Ecto neural progenitor cell (in vitro differentiated cells): Measurements from ENCODE around the gene EGFLAM.

ENCODE experiments used
- DNase-seq: peaks from one replicate; pipeline ENCODE4 v3.0.0-alpha.2; 2018; ENCODE audit warnings: low spot score

EGFLAM gene

DNA sequence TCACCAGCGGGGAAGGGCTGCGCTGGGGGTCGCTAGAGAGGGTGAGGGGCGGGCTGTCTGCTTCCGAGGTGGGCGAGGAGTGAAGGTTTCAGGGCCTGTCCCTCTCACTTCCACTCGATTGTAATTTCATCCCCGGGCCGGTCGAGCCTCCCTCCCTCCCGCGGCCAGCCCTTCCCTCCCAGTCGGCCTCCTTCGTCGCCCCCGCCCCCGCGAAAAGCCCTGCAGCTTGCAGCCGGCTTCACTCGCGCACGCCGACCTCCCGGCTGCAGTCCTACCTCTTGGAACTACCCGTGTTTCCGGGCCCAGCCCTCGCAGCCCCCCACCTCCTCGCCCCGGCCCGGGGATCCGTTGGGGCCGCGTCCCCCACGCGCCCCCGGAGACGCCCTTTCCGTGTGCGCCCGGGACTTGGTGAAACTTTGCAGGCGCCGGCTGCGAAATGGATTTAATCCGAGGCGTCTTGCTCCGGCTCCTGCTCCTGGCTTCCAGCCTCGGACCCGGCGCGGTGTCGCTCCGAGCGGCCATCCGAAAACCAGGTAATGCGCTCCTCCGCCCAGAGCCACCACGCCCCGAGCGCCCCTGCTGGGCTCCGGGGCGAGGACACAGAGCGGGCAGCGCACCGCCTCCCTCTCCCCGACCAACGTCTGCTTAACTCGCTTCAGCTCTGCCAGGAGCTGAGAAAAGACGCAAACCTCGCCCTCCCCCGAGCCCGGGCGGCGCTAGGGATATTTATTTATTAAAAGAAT lies at the start of gene EGFLAM:
Gene EGFLAM (plus strand): TSS at position 241 of the 743 bp plus-strand sequence. CDS start 196 bp downstream, at position 437.
- peak; percentile 87 for DNase-seq

DNA sequence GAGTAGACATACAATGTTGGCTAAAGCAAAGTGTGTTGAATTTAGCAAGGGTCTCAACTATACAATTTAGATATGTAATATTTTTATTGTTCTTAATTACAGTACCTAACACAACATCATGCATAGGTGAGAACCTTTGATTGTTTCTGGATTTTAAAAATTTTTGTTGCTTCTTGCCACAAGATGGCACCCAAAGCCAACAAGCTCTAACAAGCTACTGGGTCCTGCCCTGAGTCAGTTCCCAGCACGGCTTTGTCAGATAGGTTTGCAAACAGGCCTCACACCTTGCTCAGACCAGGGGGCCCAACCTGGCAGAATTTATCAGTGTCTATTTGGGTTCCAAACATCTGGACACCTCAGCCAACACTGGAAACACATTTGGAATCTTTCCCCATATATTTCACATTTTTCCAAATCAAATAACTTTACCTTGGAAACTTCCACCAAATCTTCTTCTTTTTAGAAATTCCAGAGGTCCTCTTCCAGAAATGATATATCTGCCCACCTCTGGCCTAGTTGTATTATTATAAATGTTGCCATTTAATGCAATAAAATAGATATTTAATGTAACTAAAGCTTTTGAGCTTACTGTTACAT lies 49.5 kb upstream of the EGFLAM start:
- DNase-seq: no peak

DNA sequence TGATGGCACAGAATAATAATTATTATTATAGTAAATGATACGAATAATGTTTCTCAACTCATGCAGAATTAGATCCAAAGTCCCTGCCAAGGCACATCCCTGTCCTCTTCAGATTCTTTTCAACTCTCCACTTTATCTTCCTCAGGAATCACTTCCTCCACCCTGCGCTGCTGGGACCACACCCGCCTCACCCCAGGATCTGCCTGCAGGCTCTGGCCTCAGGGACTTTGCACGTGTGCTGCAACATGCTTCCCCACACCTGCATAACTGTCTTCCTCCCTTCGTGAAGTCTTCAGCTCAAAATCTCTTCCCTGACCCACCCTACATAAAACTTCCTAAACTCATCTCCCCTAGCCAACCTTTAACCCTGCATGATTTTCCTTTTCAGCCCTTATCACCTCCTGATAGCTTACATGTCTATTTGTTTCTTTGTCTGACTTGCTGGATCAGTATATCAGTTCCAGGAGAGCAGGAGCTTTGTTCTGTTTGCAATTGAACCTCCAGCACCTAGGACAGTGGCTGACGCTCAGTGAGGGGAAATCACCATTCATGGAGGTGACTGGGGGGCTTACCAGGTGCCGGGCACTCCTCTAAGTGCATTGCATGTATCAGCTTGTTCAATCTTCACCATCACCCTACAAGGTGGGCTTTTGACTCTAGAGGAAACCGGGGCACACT lies 47.5 kb upstream of the EGFLAM start:
- DNase-seq: no peak

DNA sequence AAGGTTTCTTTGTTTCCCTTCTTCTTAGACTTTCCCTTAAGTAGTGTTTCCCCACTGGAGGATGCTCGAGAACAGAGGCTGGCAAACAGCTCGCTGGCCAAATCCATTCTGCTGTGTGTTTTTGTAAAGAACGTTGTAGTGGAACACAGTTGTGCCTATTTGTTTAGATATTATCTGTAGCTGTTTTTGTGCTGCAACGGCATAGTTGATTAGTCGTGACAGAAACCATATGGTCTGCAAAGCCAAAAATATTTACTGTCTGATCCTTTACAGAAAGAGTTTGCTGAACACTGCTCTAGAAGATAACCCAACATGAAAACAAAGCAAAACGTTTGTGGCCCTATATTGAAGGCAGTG lies 47.0 kb upstream of the EGFLAM start:
- DNase-seq: no peak

DNA sequence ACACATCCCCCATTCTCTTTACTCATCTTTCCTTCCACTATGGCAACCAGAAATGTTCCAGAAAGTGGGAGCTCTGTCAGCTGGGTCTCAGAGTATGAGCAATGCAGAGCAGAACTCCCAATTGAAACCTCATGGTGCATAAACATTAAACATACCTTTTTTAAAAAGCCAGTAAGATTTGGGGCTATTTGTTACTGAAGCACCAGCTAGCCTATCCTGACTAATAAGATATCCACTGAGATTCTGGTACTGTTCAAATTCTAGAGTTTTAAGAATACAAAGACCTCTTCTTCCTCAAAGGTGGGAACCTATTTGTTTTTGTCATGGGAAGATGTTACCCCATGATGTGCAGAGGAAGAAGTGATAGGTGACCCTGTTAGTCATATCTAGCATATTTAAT lies 46.1 kb upstream of the EGFLAM start:
- no peak for DNase-seq

DNA sequence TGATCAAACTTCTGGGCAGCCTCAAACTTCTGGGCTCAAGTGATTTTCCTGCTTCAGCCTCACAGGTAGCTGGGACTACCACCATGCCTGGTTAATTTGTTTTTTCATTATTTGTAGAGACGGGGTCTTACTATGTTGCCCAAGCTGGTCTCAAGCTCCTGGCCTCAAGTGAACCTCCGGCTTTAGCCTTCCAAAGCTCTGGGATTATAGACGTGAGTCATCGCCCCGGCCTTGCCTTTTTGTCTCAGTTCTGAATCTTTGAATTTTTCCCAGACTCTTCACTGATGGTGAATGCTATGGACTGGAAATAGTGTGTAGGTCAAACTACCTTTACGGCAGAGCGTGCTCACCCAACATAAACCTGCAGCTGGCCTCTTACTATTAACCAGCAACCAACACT lies 32.3 kb upstream of the EGFLAM start:
- DNase-seq: no peak

DNA sequence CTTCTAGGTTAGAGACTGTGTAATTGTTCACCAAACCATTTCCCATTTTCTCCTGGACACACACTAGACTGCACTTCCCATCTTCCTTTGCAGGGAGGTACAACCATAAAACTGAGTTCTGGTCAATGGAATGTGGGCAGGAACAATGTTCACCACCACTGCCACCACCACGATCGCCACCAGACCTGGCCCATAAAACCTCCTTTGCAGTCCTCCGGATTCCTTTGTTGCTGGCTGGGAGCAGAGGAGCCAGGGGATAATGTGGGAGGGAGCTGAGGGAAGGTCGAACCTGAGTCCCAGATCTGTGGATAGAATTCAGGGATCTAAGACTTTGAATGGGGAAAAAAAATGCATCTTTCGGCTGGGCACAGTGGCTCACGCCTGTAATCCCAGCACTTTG lies 29.4 kb upstream of the EGFLAM start:
- DNase-seq: no peak

DNA sequence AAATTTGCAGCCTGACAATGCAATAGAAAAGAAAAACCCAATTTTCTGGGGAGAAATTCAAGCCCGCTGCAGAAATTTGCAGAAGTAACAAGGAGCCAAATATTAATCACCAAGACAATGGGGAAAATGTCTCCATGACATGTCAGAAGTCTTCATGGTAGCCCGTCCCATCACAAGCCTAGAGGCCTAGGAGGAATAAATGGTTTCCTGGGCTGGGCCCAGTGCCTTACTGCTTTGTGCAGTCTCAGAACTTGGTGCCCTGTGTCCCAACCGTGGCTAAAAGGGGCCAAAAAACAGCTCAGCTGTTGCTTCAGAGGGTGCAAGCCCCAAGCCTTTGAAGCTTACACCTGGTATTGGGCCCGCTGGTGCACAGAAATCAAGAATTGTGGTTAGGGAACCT lies 23.6 kb upstream of the EGFLAM start:
- no peak for DNase-seq

DNA sequence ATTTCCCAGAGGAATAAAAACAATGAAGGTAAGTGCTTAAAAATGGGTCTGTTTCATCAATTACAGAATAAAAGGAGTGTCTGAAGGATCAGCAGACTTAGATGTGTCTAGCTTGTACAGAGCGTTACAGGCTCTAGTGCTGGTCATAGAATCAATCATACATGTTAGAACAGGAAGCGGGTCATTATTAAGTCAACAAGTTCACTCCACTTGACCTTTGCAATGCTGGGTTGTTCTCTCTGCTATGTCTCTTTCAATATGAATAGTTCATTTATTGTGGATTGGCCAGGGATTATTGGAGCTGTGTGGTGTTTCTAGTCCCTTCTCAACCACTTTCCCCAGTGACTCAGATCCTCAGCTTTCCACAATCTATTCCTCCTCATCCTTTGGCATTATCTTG lies 20.7 kb upstream of the EGFLAM start:
- no peak for DNase-seq

DNA sequence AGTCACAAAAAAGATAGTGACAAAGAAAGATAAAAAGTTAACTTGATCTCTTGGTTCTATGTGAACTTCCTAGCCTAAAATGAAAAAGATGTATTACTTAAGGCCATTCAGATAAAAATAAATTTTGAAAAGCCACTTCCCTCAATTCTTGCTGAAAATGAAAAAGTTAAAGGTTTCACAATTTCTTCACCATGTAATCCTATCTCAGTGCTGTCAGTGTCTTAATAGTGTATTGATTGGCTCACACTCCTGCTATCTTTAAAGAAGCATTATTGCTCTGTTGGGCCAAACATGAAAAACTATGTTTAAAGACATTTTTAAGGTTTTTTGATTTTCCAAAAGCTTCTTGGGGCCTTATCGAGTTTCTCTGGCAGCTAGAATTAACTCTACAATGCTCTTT lies 18.1 kb upstream of the EGFLAM start:
- no peak for DNase-seq

DNA sequence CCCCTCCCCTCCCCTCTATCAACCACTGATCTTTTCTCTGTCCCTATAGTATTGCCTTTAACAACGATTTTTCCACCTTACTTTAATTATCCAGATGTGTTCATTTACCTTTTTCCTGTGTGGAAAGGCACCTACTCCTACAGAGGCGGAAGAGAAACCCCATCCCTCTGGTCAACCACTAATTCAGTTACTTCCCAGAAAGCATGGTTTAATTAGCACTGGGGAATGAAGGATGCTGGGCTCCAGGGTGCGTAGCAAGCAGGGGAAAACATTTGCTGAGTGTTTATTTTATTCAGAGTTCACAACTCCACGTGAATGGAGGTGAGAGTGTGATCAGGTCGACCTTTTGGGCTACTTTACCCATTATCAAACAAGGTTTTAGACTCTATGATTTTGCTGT lies 16.7 kb upstream of the EGFLAM start:
- DNase-seq: no peak

DNA sequence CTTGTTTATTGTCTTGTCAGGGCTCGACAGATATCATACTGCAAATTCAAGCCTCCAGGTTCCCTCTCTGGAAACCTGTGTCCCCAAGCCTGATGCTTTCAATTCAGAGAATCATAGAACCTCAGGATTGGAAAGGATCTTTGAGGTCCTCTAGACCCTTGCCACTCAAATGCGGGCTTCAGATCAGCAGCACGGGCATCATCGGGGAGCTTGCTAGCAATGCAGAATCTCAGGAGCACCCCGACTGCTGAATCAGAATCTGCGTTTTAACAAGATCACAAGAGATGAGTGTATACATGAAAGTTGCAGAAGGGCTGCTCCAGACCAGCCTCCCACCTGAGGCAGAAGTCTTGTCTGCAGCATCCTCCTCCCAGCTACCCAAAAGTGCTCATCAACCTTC lies 13.1 kb upstream of the EGFLAM start:
- DNase-seq: no peak

DNA sequence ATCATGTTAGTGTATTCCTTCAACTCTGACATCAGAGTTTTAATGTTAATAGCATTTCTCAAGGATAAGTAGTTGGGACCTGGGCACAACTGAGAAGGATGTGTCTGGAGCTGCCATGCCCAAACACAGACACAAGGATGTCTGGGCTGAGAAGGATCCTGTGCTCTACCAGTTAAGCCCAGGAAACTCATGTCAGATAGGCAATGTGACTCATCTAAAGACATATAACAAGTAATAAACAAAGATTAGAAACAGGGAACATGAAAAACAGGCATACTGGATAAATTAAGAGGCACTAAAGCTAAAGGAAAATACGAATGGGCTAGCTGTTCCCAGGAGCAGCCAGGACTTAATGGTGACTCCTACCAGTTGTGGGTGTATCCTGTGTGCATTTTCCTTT lies 9.1 kb upstream of the EGFLAM start:
- no peak for DNase-seq

DNA sequence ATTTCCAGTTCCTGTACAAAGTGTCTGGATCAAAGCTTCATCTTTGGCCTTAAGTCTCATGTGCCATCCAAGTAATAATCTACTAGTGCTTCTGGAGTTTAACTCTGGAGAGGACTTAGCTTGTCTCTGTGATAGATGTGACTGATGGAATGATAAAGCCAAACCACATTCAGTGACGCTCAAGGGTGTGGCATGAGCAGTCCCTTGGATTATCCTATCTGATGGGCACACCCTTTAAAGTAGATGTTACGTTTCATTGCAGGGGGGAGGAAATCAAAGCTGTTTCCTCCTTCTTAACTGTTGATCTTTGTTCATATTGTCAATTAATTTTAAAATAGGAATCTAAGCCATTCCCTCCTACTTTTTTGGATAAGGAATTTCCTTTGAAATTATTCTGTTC lies 8.5 kb upstream of the EGFLAM start:
- no peak for DNase-seq

DNA sequence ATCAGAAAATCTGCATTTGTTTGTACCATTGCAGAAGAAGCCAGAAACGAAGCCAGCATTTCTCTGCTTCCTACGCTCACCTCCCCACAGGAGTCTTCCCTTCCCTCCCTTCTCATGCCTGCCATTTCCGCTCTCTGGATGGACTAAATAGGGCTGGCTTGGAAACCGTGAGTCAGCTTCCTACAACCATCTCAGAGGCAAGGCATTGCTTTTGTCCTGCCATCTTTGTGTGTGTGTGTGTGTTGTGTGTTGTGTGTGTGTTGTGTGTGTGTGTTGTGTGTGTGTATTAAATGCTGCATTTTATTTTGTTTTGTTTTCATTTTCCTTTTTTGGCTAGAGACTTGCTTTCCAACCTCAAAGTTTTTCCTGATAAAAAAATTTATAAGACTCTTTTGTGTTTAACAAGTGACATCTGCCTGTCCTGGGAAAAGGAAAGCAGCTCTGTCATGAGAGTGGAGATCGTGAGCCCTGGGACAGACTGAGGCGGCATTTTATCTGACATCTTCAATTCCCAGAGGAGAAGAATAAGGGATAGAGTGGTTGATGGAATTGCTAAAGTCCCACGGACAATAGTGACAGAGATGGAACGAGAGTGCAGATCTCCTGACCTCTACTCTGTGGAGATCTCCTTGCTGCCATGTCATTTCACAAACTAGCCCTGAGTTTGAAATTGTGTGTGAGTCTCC lies 7.5 kb upstream of the EGFLAM start:
- no peak for DNase-seq

DNA sequence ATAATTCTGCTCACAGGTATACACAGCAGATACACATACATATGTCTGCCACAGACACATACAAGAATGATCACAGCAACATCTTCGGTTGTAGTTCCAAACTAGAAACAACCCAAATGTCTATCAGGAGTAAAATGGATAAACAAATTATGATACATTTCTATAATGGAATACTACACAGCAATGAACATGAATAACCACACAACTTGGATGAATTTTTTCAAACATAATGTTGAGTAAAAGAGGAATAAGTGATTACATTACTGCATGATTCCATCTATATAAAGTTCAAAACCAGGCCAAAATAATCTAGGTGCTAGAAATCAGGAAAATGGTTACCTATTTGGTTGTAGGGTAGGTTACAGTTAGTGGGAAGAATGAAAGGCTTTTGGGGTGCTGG lies 4.6 kb upstream of the EGFLAM start:
- no peak for DNase-seq

DNA sequence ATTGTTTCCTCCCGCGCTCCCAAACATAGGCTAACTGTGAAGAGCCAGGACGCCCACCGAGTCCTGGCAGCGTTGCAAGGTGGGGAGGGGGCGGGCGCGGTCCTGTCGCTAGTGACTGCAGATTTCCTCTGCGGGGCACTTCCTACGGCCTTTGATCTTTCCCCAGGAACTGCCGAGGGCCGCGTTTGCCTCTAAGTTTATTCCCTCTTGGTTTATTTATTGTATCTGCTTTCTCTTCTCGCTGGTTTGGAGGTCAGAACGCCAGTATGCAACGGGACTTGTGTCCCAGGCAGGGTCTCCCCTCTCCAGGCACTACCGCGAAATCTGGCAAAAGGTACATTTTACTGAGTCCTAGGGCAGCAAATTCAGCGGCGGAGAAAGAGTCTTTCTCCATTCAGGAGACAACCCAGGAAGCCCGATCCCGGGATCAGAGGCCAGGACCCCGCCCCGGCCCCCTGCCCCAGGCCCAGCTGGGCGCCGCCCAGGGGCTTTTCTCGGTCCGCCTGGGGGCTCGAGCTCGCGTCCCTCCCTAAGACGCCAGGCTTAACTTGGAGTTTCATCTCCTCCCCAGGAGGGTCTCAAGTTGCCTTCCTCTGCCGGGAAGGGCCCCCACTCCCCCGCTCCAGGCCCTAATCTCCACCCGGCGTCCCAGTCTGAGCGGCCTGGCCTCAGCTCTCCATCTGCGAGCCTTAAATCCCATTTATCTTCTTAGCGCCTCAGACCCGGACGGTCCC lies 884 bp upstream of the EGFLAM start:
- DNase-seq: peak; percentile 79

DNA sequence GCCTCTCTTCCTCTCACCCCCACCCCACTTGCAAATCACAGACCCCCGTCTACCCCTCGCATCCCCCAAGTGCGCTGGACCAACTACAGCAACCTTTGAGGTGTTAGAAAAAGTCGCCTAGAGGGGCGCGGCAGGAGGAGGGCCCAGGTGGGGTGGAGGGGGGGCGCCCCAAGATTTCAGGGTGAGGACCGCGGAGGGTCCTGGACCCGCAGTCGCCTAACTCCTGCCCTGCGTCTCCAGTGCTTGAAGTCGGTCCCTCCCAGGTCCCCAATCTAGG lies 379 bp upstream of the EGFLAM start:
- DNase-seq: no peak

DNA sequence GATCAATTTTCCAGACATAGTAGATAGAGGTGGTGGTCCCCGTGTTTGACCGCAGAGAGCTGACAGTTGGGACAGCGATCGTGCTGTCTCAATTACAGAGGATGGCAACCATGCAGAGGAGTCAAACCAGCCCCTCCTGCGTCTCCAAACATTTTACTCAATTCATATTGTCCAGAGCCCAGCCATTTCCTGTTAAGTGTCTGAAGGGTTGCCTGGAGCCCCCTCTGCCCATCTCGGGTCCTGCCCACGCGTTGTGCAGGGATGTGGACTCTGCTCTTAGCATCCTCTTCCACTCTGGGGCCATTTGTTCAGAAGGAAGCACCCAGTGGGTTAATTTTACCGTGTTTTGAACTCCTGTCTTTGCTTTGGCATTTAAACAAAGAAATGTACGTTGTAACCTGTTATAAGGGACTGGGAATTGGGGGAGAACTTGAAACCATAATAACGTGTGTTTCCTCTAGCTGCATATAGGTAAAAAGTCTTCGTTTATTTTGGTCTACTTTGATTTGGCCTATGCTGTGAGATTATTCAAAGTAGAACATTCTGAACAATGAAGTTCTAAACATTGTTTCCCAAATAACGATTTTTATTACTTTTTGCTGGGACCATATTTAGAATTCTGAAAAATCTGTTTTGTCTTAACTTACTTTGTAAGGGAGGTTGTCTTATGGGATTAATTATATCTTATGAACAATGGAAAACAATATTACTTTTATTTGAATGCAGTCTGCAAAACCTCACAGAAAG lies 876 bp downstream of the EGFLAM start:
- no peak for DNase-seq

DNA sequence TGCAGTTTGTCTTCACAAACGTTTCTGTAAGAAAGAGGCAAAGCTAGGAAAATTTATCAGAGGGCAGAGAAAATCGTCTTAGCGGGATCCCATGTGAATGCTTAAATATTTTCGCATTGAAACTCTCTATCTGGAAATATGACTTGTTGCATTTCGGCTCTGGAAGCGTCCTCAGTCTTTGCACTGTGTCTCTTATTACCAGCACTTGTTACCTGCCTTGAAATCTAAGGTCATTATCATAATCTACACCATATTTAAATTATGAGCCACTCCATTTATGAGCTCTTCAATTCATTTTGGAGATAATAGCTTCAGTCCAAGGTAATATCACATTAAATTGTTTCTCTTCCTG lies 1.4 kb downstream of the EGFLAM start:
- DNase-seq: no peak

DNA sequence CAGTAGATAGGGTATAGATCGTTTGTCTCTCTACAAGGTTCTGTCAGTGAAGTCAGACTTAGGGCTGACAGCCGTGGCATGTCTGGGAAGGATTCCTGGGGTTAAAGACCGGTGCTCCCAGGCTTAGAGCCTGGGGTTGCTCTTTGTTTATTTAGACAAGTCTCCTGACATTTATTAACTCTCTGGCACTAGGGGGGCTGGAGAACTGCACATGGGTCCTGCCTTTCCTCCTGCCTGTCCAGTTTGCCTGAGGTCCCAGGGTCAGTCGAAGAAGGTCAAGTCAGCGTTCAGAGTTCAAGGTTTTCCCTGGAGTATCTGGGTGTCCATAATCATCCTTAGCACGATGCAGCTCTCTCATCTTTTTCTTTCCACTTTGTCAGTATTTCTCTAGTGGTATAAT lies 5.6 kb downstream of the EGFLAM start:
- DNase-seq: no peak
